Measurements from ENCODE around the gene WDR6.

WDR6 gene

GRCh38 chr3:49007068-49007770 is at the start of gene WDR6:
Gene WDR6 (plus strand): TSS chr3:49007391. CDS start chr3:49007432, 41 bp downstream.
- DNase-seq (ENCODE audit: low read depth in 1 of 2, low spot score in 1 of 2): peak; percentile 92 to 94

- no peak for DNase-seq (ENCODE audit: low read depth in 1 of 2, low spot score in 1 of 2)
These were observed 46.3 kb upstream of the WDR6 start for GRCh38 chr3:48960841-48961413.

- no peak for DNase-seq (ENCODE audit: low read depth in 1 of 2, low spot score in 1 of 2)
These were observed 44.9 kb upstream of the WDR6 start for GRCh38 chr3:48962340-48962739.

GRCh38 chr3:48962939-48963338 is 44.3 kb upstream of the WDR6 start:
- no peak for DNase-seq (ENCODE audit: low read depth in 1 of 2, low spot score in 1 of 2)

- DNase-seq (ENCODE audit: low read depth in 1 of 2, low spot score in 1 of 2): no peak
These were observed 43.6 kb upstream of the WDR6 start for GRCh38 chr3:48963591-48963990.

GRCh38 chr3:48966367-48966766 is 40.8 kb upstream of the WDR6 start:
- DNase-seq (ENCODE audit: low read depth in 1 of 2, low spot score in 1 of 2): no peak

GRCh38 chr3:48966876-48967361 is 40.3 kb upstream of the WDR6 start:
- peak in 1 of 2 donors; percentile 16 for DNase-seq (ENCODE audit: low read depth in 1 of 2, low spot score in 1 of 2)

- DNase-seq (ENCODE audit: low read depth in 1 of 2, low spot score in 1 of 2): no peak
These were observed 36.6 kb upstream of the WDR6 start for GRCh38 chr3:48970586-48970985.

GRCh38 chr3:48974076-48974864 is 32.9 kb upstream of the WDR6 start:
- no peak for DNase-seq (ENCODE audit: low read depth in 1 of 2, low spot score in 1 of 2)

- no peak for DNase-seq (ENCODE audit: low read depth in 1 of 2, low spot score in 1 of 2)
These were observed 27.7 kb upstream of the WDR6 start for GRCh38 chr3:48979451-48979850.

- DNase-seq (ENCODE audit: low read depth in 1 of 2, low spot score in 1 of 2): no peak
These were observed 26.9 kb upstream of the WDR6 start for GRCh38 chr3:48980295-48980694.

GRCh38 chr3:48982016-48982415 is 25.2 kb upstream of the WDR6 start:
- DNase-seq (ENCODE audit: low read depth in 1 of 2, low spot score in 1 of 2): no peak

GRCh38 chr3:48982686-48983085 is 24.5 kb upstream of the WDR6 start:
- DNase-seq (ENCODE audit: low read depth in 1 of 2, low spot score in 1 of 2): no peak

GRCh38 chr3:48983096-48983495 is 24.1 kb upstream of the WDR6 start:
- DNase-seq (ENCODE audit: low read depth in 1 of 2, low spot score in 1 of 2): no peak

- no peak for DNase-seq (ENCODE audit: low read depth in 1 of 2, low spot score in 1 of 2)
These were observed 22.5 kb upstream of the WDR6 start for GRCh38 chr3:48984663-48985062.

- no peak for DNase-seq (ENCODE audit: low read depth in 1 of 2, low spot score in 1 of 2)
These were observed 21.3 kb upstream of the WDR6 start for GRCh38 chr3:48985831-48986376.

GRCh38 chr3:48989126-48989795 is 17.9 kb upstream of the WDR6 start:
- DNase-seq (ENCODE audit: low read depth in 1 of 2, low spot score in 1 of 2): no peak

- peak; percentile 57 to 76 for DNase-seq (ENCODE audit: low read depth in 1 of 2, low spot score in 1 of 2)
These were observed 17.2 kb upstream of the WDR6 start, which contains the start of gene P4HTM for GRCh38 chr3:48989796-48990635. Gene P4HTM (plus strand): TSS chr3:48990241. CDS start chr3:48990257, 16 bp downstream.

GRCh38 chr3:48990636-48991469 is 16.3 kb upstream of the WDR6 start:
- no peak for DNase-seq (ENCODE audit: low read depth in 1 of 2, low spot score in 1 of 2)

Measured in stimulated activated CD4-positive, alpha-beta T cell treated with anti-CD3 and anti-CD28 coated beads, Interleukin-15, amount 100 ng/mL, for 1 hour (primary cell).